GM21360 (cell line): ENCODE data around the gene ATP13A2.

Experiments used
- ATAC-seq: cut with Tn5 transposase; IDR thresholded peaks from one replicate; pipeline ENCODE4 v1.9.1; 2021; ENCODE audit warnings: mild to moderate bottlenecking, moderate library complexity; ENCODE audit not compliant: unreplicated experiment

The ATP13A2 gene

GRCh38 chr1:17004466-17005364 is 7.0 kb downstream of the ATP13A2 start:
- ATAC-seq, result no peak

DNA sequence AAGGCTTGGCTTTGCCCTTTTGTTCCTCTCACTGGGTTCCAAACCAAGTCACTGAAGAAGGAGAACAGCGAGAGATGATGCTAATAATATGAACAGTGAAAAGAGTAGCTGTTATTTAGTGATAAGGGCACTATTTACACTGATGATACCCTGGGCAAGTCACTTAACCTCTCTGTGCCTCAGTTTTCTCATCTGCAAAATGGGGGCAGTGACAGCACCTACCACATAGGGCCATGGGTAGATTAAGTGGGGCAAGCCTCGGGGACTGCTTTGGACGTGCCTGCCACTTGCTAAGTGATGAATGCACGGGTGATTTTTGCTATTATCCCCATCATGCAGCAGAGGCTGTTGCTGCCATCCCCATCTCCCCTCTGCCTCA is 9.2 kb downstream of the ATP13A2 start:
- ATAC-seq, result no peak

- no peak for ATAC-seq
Observed at GRCh38 chr1:17001760-17002523, 9.8 kb downstream of the ATP13A2 start.

GRCh38 chr1:16999863-17000262 is 11.9 kb downstream of the ATP13A2 start:
- no peak for ATAC-seq

GRCh38 chr1:16998589-16998988 is 13.1 kb downstream of the ATP13A2 start:
- no peak for ATAC-seq

- ATAC-seq, result no peak
Observed at GRCh38 chr1:16996845-16997244, 14.9 kb downstream of the ATP13A2 start.

DNA sequence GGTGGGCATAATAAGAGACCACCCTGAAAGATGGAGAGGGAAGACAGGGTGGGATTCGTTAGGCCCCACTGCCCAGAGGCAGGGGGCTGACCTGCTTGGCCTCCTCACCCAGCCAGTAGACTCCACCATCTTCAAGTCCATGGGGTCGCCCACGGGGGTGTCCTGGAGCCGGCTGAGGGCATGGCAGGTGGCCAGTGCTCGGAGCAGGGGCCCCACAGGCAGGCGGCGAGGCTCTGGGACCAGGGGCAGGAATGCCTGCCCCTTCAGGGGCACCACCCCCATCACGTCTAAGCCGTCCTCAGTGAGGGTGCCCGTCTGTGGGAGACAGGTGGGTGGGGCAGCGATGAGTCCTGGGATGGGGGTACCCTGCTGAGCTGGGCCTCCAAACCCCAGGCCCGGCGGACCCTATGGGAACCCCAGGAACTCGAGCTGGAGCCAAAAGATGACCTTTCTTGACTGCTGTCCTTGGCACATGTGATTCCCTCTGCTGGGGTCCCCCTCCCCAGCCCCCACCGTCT is 18.1 kb downstream of the ATP13A2 start:
- ATAC-seq, result no peak

DNA sequence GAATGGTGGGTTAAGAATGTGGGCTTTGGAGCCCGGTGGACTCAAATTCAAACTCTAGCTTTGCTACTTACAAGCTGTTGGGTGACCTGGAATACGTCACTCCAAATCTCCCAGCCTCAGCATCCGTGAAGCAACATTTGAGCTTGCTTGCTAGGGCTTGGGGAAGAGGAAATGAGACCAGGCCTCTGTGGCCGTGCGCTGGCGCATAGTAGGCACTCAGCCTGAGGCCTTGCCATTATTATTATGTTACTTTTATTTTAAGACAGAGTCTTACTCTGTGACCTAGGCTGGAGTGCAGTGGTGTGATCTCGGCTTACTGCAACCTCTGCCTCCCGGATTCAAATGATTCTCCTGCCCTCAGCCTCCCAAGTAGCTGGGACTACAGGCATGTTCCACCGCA is 19.1 kb downstream of the ATP13A2 start:
- no peak for ATAC-seq

DNA sequence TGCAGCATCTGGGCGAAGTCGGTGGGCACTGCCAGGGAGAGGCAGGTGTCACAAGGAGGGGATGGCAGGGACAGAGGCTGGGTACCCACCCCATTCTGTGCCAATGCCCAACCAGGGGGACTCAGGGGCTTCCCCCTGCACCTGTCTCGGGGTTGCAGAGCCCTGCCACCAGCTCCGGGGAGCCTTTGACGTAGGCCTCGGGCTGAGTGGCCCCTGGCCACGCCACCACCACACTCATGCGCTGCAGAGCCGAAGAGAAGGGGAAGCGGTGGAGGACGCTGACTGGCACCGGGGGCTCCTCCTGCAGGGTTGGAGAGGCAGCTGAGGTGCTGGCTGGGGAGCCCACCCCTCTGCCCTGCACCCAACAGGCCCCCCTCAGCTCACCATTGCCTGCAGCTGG is 19.6 kb downstream of the ATP13A2 start:
- no peak for ATAC-seq

GRCh38 chr1:16991571-16991970 is 20.2 kb downstream of the ATP13A2 start:
- ATAC-seq, result no peak

DNA sequence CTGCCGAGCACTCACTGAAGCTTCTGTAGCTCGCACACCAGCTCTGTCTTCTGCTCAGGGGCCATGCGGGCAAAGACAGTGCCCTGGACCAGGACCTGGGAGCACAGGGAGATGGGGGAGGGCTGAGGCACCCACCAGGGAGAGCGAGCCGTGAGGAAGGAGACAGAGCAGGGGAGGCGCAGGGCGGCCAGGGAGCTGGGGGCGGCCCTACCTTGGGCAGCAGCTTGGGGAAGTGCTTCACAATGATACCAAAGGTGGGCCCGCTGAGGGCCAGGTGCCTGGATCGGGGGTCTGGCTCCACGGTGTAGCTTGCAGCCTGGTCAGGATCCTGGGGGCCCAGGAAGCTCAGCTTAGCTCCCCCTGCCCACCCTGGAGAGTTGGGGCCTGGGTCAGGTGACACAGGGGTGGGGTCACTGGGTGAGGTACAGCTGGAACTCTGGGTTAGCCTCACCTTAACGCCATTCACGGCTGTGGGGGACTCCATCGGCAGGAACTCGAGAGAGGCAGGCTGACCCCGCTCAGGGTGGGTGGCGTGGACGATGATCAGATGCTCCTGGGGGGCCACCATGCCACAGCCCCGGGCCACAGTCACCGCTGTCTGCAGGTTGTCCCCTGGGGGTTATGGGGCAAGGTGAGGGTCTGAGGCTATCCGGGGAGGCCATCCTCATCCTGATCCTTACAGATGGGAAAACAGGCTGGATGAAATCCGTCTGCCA is 21.9 kb downstream of the ATP13A2 start:
- ATAC-seq, result no peak

DNA sequence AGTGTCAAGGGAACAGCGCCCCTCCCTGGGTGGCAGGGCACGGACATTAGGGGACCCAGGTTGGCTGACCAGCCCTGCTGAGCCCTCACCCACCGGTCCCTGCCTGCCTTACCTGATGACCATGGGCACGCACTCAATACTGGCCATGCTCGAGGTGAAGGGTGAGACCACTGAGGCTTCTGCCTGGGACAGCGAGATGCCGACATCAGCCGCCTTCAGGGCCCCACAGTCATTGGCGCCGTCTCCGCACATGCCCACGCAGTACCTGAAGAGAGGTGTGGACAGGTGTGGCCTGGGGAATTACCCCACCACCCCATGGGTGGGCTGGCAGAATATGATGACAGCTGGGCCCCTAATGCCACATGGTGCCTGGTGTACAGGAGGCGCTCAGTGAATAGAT is 23.5 kb downstream of the ATP13A2 start:
- no peak for ATAC-seq

GRCh38 chr1:16986962-16987361 is 24.8 kb downstream of the ATP13A2 start:
- no peak for ATAC-seq

DNA sequence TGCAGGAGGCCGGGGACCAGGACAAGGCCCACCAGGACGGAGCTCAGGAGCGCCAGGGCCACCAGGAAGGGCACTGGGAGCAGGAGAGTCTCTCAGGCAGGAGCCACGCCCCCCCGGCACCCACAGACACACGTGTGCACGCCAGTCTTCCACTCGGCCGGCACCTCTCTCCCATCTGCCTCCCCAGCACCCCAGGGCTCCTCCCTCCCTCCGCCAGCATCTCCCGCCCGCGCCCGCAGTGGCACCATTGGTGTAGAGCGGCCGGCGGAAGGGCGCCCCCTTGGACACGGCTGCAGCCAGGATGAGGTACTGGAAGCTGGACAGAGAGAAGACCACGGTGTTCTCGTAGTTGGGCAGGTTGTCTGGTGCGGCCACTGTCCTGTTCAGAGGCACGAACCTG is 25.2 kb downstream of the ATP13A2 start:
- ATAC-seq, result no peak

DNA sequence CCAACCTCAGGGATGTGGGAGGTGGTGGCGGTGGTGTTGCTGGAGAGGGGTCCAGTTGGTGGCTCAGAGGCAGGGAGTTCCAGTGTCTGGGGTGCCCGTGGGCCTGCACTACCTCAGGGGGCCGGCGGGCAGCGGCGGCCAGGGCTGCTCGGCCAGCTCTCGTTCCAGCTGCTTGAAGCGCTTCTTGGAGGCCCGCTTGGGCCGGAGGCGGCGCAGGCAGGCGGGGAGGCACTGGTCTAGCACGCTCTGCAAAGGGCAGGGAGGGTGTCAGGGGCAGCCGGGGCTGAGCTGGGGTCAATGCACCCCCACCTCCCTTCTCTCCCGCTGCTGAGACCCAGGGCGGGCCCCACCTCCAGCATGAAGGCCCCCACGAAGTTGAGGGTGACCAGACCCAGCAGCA is 25.6 kb downstream of the ATP13A2 start:
- no peak for ATAC-seq

- ATAC-seq, result no peak
Observed at GRCh38 chr1:16984717-16985116, 27.0 kb downstream of the ATP13A2 start.

DNA sequence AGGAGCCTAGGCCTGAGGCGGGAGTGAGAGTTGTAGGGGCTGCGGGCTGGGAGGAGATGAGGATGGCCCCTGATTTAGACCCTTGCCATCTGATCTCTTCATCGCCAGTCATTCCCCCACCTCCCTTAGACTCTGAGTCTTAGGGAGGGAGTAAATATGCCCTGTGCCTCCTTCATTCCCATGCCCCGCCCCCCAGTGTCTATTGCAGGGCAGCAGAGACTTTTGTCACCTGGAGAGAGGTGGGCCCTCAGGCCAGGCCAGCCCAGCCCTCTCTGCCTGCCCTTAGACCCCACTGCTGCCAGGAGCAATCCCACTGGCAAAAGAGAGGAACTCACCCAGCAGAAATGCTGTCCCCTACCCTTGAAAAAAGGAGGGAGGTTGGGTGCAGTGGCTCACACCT is 28.1 kb downstream of the ATP13A2 start:
- ATAC-seq, result no peak

- ATAC-seq, result no peak
Observed at GRCh38 chr1:16982902-16983301, 28.8 kb downstream of the ATP13A2 start.

- no peak for ATAC-seq
Observed at GRCh38 chr1:16981269-16981849, 30.4 kb downstream of the ATP13A2 start.

DNA sequence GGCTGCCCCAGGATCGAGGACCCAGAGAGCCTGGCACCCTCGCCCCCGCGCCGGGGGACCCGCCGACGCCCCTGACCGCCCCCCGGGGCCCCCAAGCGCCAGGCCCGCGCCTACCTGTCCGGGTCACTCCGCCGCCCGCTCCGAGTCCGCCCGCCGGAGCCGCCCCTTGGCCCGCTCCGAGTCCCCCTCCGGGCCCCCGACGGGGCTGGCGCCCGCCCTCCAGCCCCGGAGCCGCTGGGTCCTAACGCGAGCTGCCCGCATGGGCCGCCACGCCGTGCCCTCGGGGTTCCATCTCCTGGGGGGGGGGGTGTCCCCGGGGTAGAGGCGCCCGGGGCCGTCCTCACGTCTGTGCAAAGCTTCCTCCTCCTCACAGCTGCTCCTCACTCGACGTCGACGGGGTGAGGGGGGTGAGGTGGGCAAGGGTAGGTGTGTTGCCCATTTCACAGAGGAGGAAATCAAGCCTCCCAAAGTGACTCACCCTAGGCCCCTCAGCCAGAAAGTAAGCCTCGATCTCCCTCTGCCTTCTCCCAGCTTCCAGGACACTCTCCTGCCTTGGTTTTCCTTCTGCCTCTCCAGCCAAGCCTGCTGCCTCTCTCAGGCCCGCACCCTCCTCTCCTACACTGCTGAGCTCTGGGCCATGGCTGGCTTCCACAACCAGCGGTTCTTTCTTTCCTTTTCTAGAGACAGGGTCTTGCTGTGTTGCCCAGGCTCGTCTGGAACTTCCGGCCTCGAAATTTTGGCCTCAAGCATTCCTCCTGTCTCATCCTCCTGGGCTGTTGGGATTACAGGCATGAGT is 31.1 kb downstream of the ATP13A2 start, which contains the start of gene MFAP2:
Gene MFAP2 (minus strand): TSS at position 148 of the 796 bp plus-strand sequence. CDS start 2,347 bp downstream, outside the sequence.
- no peak for ATAC-seq
